ENCODE data around the gene PGRMC2.

Gene PGRMC2

GRCh38 chr4:128227991-128228571 lies 59.5 kb downstream of the PGRMC2 start:
- no peak overlapping the region for H3K27ac ChIP-seq
- no peak for DNase-seq
- no peak for TF ChIP-seq CTCF (IDR thresholded peaks at IDR 0.05)

DNA sequence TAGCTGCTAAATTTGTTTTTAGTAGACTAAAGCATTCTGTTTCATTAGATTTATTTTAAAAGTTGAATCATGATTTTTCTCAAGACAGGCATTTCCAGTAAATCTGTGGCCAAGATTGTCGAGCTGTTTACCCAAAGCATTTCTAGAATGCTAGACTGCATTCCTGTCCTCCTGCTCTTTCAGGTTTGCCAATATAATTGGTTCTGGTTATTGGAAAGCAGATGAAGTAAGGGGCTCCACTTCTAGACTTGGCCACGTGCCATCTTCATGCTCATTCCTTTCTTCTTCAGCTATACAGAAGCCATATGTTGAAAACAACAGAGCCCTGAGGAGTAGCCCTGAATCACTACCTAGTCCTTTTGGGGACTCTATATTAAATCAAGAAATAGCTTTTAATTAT lies 62.5 kb downstream of the PGRMC2 start:
- Histone ChIP-seq H3K9me3 (no peaks in the 10 kb centered on the region), H3K4me1 (peaks cover 0 to 8% (median 7%) of the 10 kb centered on the region in 4 donors), H3K27me3 (no peaks in the 10 kb centered on the region), H3K36me3 (no peaks in the 10 kb centered on the region), H3K27ac (no peak overlapping the region), H3K4me3 (no peak overlapping the region)
- TF ChIP-seq CTCF (IDR thresholded peaks at IDR 0.05) = no peak
- intact Hi-C loops (cut with DNase I; ENCODE audit: low total_unique reads) = no loop called here
- no peak for DNase-seq

More at GRCh38 chr4:128227991-128228571, 59.5 kb downstream of the PGRMC2 start:
- no peak overlapping the region for H3K4me3 ChIP-seq
- no peaks in the 10 kb centered on the region for H3K27me3 ChIP-seq
- H3K4me1 ChIP-seq = peaks cover 0 to 7% (median 7%) of the 10 kb centered on the region in 4 donors
- intact Hi-C loops (cut with DNase I; ENCODE audit: low total_unique reads) = no loop called here
- no peaks in the 10 kb centered on the region for H3K9me3 ChIP-seq
- H3K36me3 ChIP-seq = no peaks in the 10 kb centered on the region

DNA sequence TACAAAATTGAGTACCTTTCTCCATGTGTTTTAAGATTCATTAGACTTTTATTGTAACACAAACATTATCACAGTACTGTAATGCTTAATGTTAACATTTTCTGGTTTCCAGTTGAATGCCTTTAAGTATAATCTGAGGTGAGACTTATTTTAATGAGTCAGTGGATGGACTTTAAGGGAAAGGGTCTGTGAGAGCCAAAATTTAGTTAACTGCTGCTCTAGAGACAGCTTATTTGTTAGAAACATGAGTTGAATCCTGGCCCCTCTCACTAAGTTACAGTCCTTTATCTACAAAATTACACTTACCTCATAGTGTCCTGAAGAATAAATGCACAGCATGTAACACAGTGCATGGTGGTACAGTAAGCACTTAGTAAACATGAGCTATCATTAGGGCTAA lies 66.0 kb downstream of the PGRMC2 start:
- no peak for DNase-seq
- Histone ChIP-seq H3K9me3 (no peaks in the 10 kb centered on the region), H3K36me3 (no peaks in the 10 kb centered on the region)

GRCh38 chr4:128220286-128221235 lies 67.1 kb downstream of the PGRMC2 start:
- H3K36me3 ChIP-seq = no peaks in the 10 kb centered on the region
- H3K4me3 ChIP-seq = no peak overlapping the region
- H3K9me3 ChIP-seq = no peaks in the 10 kb centered on the region
- TF ChIP-seq CTCF (IDR thresholded peaks at IDR 0.05) = no peak
- H3K4me1 ChIP-seq = peaks cover 0 to 12% (median 0%) of the 10 kb centered on the region in 4 donors
- no peak for DNase-seq
- intact Hi-C loops (cut with DNase I; ENCODE audit: low total_unique reads) = no loop called here
- H3K27ac ChIP-seq = no peak overlapping the region
- H3K27me3 ChIP-seq = no peaks in the 10 kb centered on the region

More for the DNA sequence above, 66.0 kb downstream of the PGRMC2 start:
- Histone ChIP-seq H3K27ac (no peak overlapping the region), H3K4me3 (no peak overlapping the region), H3K4me1 (peaks cover 0 to 12% (median 0%) of the 10 kb centered on the region in 4 donors), H3K27me3 (no peaks in the 10 kb centered on the region)
- intact Hi-C loops (cut with DNase I; ENCODE audit: low total_unique reads) = no loop called here
- no peak for TF ChIP-seq CTCF (IDR thresholded peaks at IDR 0.05)

Measured in tibial artery (tissue), 4 donors.